HepG2 (cell line): Measurements from ENCODE around the gene RAD51D. TPM values are rescaled to one million over a fixed set of nuclear protein-coding genes. Genes with fewer than 3 reads are reported as not detected.

Experiments
- ASH2L ChIP-seq: fragments of 300-600, 200-600 bp; sonication (generic); IDR thresholded peaks from 2 replicates; pipeline ENCODE4 v1.7.0; 2017; ENCODE audit warnings: low read depth, mild to moderate bottlenecking, moderate library complexity, mixed read lengths, low read length; ENCODE audit not compliant: insufficient read length
- ATRX ChIP-seq: sonication (generic); formaldehyde crosslinking; IDR thresholded peaks from 2 replicates; pipeline ENCODE4 v1.4.0; 2020; ENCODE audit warnings: missing genetic modification reagents, borderline replicate concordance
- DMTF1 ChIP-seq: sonication (generic); formaldehyde crosslinking; IDR thresholded peaks from 2 replicates; pipeline ENCODE4 v1.4.0; 2020; ENCODE audit warnings: mild to moderate bottlenecking, missing genetic modification reagents
- EED ChIP-seq: sonication (generic); formaldehyde crosslinking; IDR thresholded peaks from 2 replicates; pipeline ENCODE4 v1.5.0; 2020; ENCODE audit warnings: mild to moderate bottlenecking, missing genetic modification reagents
- ELF3 ChIP-seq: IDR thresholded peaks from 2 replicates; pipeline ENCODE4 v1.6.1; 2016; ENCODE audit warnings: missing genetic modification reagents, missing compliant biosample characterization
- FLYWCH1 ChIP-seq: sonication (generic); formaldehyde crosslinking; IDR thresholded peaks from 2 replicates; pipeline ENCODE4 v1.8.1; 2023; ENCODE audit warnings: mild to moderate bottlenecking, missing genetic modification reagents
- HIVEP1 ChIP-seq: sonication (generic); formaldehyde crosslinking; IDR thresholded peaks from 2 replicates; pipeline ENCODE4 v1.4.0; 2020; ENCODE audit warnings: mild to moderate bottlenecking, missing genetic modification reagents
- IRX3 ChIP-seq: sonication (generic); formaldehyde crosslinking; IDR thresholded peaks from 2 replicates; pipeline ENCODE4 v1.8.1; 2023; ENCODE audit warnings: mild to moderate bottlenecking, low read depth, missing genetic modification reagents, borderline replicate concordance
- MED8 ChIP-seq: sonication (generic); formaldehyde crosslinking; IDR thresholded peaks from 2 replicates; pipeline ENCODE4 v1.8.1; 2023; ENCODE audit warnings: mild to moderate bottlenecking, missing genetic modification reagents; ENCODE audit not compliant: insufficient replicate concordance
- MIER3 ChIP-seq: IDR thresholded peaks from 2 replicates; pipeline ENCODE4 v1.6.1; 2016; ENCODE audit warnings: missing compliant biosample characterization, borderline replicate concordance
- MTF2 ChIP-seq: sonication (generic); formaldehyde crosslinking; IDR thresholded peaks from 2 replicates; pipeline ENCODE4 v1.5.0; 2020; ENCODE audit warnings: missing genetic modification reagents, borderline replicate concordance
- NR2C2 ChIP-seq: sonication (generic); formaldehyde crosslinking; IDR thresholded peaks from 2 replicates; pipeline ENCODE4 v1.4.0; 2020; ENCODE audit warnings: missing genetic modification reagents, mild to moderate bottlenecking, moderate library complexity, borderline replicate concordance
- POGK ChIP-seq: sonication (generic); formaldehyde crosslinking; conservative IDR thresholded peaks from 2 replicates; pipeline ENCODE4 v1.8.0; 2022; ENCODE audit warnings: mild to moderate bottlenecking, moderate library complexity, missing genetic modification reagents
- REXO4 ChIP-seq: sonication (generic); formaldehyde crosslinking; IDR thresholded peaks from 2 replicates; pipeline ENCODE4 v1.8.0; 2022; ENCODE audit warnings: missing genetic modification reagents, mild to moderate bottlenecking, borderline replicate concordance
- SALL1 ChIP-seq: sonication (generic); formaldehyde crosslinking; IDR thresholded peaks from 2 replicates; pipeline ENCODE4 v1.8.0; 2022; ENCODE audit warnings: mild to moderate bottlenecking, missing genetic modification reagents
- SMAD3 ChIP-seq: sonication (generic); formaldehyde crosslinking; IDR thresholded peaks from 2 replicates; pipeline ENCODE4 v1.4.0; 2020; ENCODE audit warnings: missing genetic modification reagents
- ZBTB3 ChIP-seq: sonication (generic); formaldehyde crosslinking; IDR thresholded peaks from 2 replicates; pipeline ENCODE4 v1.4.0; 2020; ENCODE audit warnings: low read depth, mild to moderate bottlenecking, moderate library complexity, missing genetic modification reagents, borderline replicate concordance
- ZNF101 ChIP-seq: sonication (generic); formaldehyde crosslinking; IDR thresholded peaks from 2 replicates; pipeline ENCODE4 v1.4.0; 2020; ENCODE audit warnings: mild to moderate bottlenecking, low read depth, missing genetic modification reagents, borderline replicate concordance
- ZNF235 ChIP-seq: sonication (generic); formaldehyde crosslinking; IDR thresholded peaks from 2 replicates; pipeline ENCODE4 v1.8.1; 2023; ENCODE audit warnings: mild to moderate bottlenecking, missing genetic modification reagents, borderline replicate concordance
- ZNF253 ChIP-seq: sonication (generic); formaldehyde crosslinking; IDR thresholded peaks from 2 replicates; pipeline ENCODE4 v1.8.0; 2022; ENCODE audit warnings: mild to moderate bottlenecking, missing genetic modification reagents, borderline replicate concordance
- ZNF383 ChIP-seq: sonication (generic); formaldehyde crosslinking; IDR thresholded peaks from 2 replicates; pipeline ENCODE4 v1.4.0; 2020; ENCODE audit warnings: missing genetic modification reagents, mild to moderate bottlenecking, borderline replicate concordance
- ZNF430 ChIP-seq: sonication (generic); formaldehyde crosslinking; IDR thresholded peaks from 2 replicates; pipeline ENCODE4 v1.9.0; 2021; ENCODE audit warnings: mild to moderate bottlenecking, missing genetic modification reagents
- ZNF704 ChIP-seq: sonication (generic); formaldehyde crosslinking; IDR thresholded peaks from 2 replicates; pipeline ENCODE4 v1.8.1; 2023; ENCODE audit warnings: mild to moderate bottlenecking, inconsistent platforms, moderate library complexity, missing genetic modification reagents, borderline replicate concordance
- ZNF713 ChIP-seq: sonication (generic); formaldehyde crosslinking; IDR thresholded peaks from 2 replicates; pipeline ENCODE4 v1.4.0; 2020; ENCODE audit warnings: mild to moderate bottlenecking, missing genetic modification reagents
- ZNF883 ChIP-seq: sonication (generic); formaldehyde crosslinking; IDR thresholded peaks from 2 replicates; pipeline ENCODE4 v1.5.1; 2020; ENCODE audit warnings: mild to moderate bottlenecking, missing genetic modification reagents; ENCODE audit errors: not compliant biosample characterization
- polyA plus RNA-seq, 8 experiments: library from polyadenylated mRNA; depleted of rRNA in 3 of 8; stranded (reverse) in 7 of 8; unstranded in 1 of 8; fragments of >200 nt; fragmentation: Illumina TruSeq in 4 of 8; extraction: Trizol in 4 of 8; gene quantifications; 2 replicates each; pipeline versions ENCODE4 v1.2.1 to v1.2.3, GENCODE V29; 2011 to 2016; ENCODE audit warnings: low read depth in 4 of 8, missing spikeins in 1 of 8, mixed read lengths in 1 of 8; ENCODE audit not compliant: insufficient read depth in 1 of 8
- total RNA-seq, 5 experiments: library from RNA; depleted of rRNA; stranded (reverse); fragments of >200 nt; fragmentation: Illumina TruSeq; extraction: Trizol; gene quantifications; 2 replicates each; pipeline ENCODE4 v1.2.3, GENCODE V29; 2016; ENCODE audit warnings: low read depth in 1 of 5

RAD51D gene
- total and polyA plus RNA-seq, 2 of the 13 experiments (the other 11 are each of a cell fraction or from before 2014, with no cell fraction given): 6.7 to 13.1 TPM

- TF ChIP-seq ZNF883 (CRISPR knock-in tag) (peak; percentile 20), ZNF235 (CRISPR knock-in tag) (no peak), NR2C2 (no peak), ZNF383 (CRISPR knock-in tag) (no peak), ELF3 (CRISPR knock-in tag) (no peak), FLYWCH1 (CRISPR knock-in tag) (no peak), HIVEP1 (CRISPR knock-in tag) (no peak), ZNF713 (CRISPR knock-in tag) (0 out of 2 replicates have a peak, but pooled peaks have one; percentile 54), ZNF253 (CRISPR knock-in tag) (no peak), ATRX (CRISPR knock-in tag) (no peak), IRX3 (peak; percentile 6; the same call in 1 of the 2 replicates), SMAD3 (CRISPR knock-in tag) (no peak), SALL1 (peak; percentile 38; the same call in 1 of the 2 replicates), MIER3 (no peak), ZNF101 (CRISPR knock-in tag) (no peak), MTF2 (CRISPR knock-in tag) (no peak; the same call in 1 of the 2 replicates), ZBTB3 (CRISPR knock-in tag) (no peak), REXO4 (CRISPR knock-in tag) (no peak), ZNF704 (no peak), EED (CRISPR knock-in tag) (no peak), MED8 (CRISPR knock-in tag) (no peak), DMTF1 (CRISPR knock-in tag) (no peak), ASH2L (peak; percentile 41), POGK (peak; percentile 67), ZNF430 (CRISPR knock-in tag) (no peak)
These were observed 30.6 kb downstream of the RAD51D start (continued) for GRCh38 chr17:35088881-35089585.
